SK-N-SH (cell line): ENCODE data around the gene PSAP. TPM values are rescaled to one million over a fixed set of nuclear protein-coding genes. Genes with fewer than 3 reads are reported as not detected.

Experiments
- CTCF ChIA-PET: fragments of 300-600, 350-600 bp; formaldehyde crosslinking; extraction: SDS; loops from one replicate; lab custom pipeline; 2021; lab: Yijun Ruan, JAX
- POLR2A ChIA-PET: fragments of 350-600 bp; sonication (Branson Sonifier 250); formaldehyde crosslinking; extraction: SDS; loops from one replicate; lab custom pipeline; 2020; ENCODE audit warnings: antibody characterized with exemption, inconsistent platforms; lab: Yijun Ruan, JAX
- DNase-seq: peaks from one replicate; pipeline ENCODE4 v3.0.0; 2012
- H2AFZ ChIP-seq: fragments of 200-600 bp; sonication (generic); 2 replicates; pipeline ENCODE4 v1.8.1; 2016; ENCODE audit warnings: antibody characterized with exemption, mild to moderate bottlenecking, low read depth
- H3F3A ChIP-seq: fragments of 200-600 bp; sonication (generic); replicated peaks from 2 replicates; pipeline ENCODE3; 2016; ENCODE audit warnings: antibody characterized with exemption, mild to moderate bottlenecking; ENCODE audit not compliant: insufficient read depth
- H3K27ac ChIP-seq, 2 experiments: fragments of 200-500 bp in 1 of 2; fragments of 200-600 bp in 1 of 2; sonication (Bioruptor generic) in 1 of 2; sonication (generic), shearing (Covaris generic) in 1 of 2; 2 replicates each; pipeline versions ENCODE4 v1.5.1 to v1.6.1; 2014 to 2016; ENCODE audit warnings: low read depth in 2 of 2, inconsistent platforms in 1 of 2, low read length in 1 of 2, mild to moderate bottlenecking in 1 of 2, mixed read lengths in 1 of 2
- H3K27me3 ChIP-seq: fragments of 200-600 bp; sonication (generic), shearing (Covaris generic); 2 replicates; pipeline ENCODE4 v1.6.1; 2016; ENCODE audit warnings: mixed run types; ENCODE audit not compliant: insufficient read depth
- H3K36me3 ChIP-seq, 2 experiments: fragments of 200-500 bp in 1 of 2; fragments of 200-600 bp in 1 of 2; sonication (Bioruptor generic) in 1 of 2; sonication (generic) in 1 of 2; replicated peaks in 1 of 2; 2 replicates each; pipeline versions ENCODE3 to v1.5.1; 2014 to 2016; ENCODE audit warnings: low read length in 1 of 2, mild to moderate bottlenecking in 1 of 2; ENCODE audit not compliant: insufficient read depth in 2 of 2, control insufficient read depth in 1 of 2
- H3K4me1 ChIP-seq, 2 experiments: fragments of 200-500 bp in 1 of 2; fragments of 200-600 bp in 1 of 2; sonication (Bioruptor generic) in 1 of 2; sonication (generic), shearing (Covaris generic) in 1 of 2; 2 replicates each; pipeline versions ENCODE4 v1.5.1 to v1.6.1; 2014 to 2016; ENCODE audit warnings: low read depth in 1 of 2, low read length in 1 of 2, mixed run types in 1 of 2; ENCODE audit not compliant: insufficient read depth in 2 of 2, control insufficient read depth in 1 of 2
- H3K4me2 ChIP-seq: fragments of 200-600 bp; sonication (generic), shearing (Covaris generic); 2 replicates; pipeline ENCODE4 v1.6.1; 2017; ENCODE audit warnings: mixed run types
- H3K4me3 ChIP-seq, 2 experiments: fragments of 200-500 bp in 1 of 2; fragments of 200-600 bp in 1 of 2; sonication (Bioruptor generic) in 1 of 2; sonication (generic), shearing (Covaris generic) in 1 of 2; 2 replicates each; pipeline versions ENCODE4 v1.5.1 to v1.8.1; 2014 to 2016; ENCODE audit warnings: low read depth in 2 of 2, inconsistent platforms in 1 of 2, low read length in 1 of 2, mild to moderate bottlenecking in 1 of 2, mixed read lengths in 1 of 2, moderate library complexity in 1 of 2
- H3K79me2 ChIP-seq: fragments of 200-600 bp; sonication (generic); 2 replicates; pipeline ENCODE4 v1.8.1; 2017; ENCODE audit warnings: mild to moderate bottlenecking; ENCODE audit not compliant: insufficient read depth
- H3K9ac ChIP-seq: fragments of 200-600 bp; sonication (generic); 2 replicates; pipeline ENCODE4 v1.6.1; 2017; ENCODE audit warnings: mixed run types
- H3K9me2 ChIP-seq: fragments of 200-600 bp; sonication (generic); 2 replicates; pipeline ENCODE4 v1.6.1; 2017; ENCODE audit warnings: mixed run types
- H3K9me3 ChIP-seq: fragments of 200-600 bp; sonication (generic); 2 replicates; pipeline ENCODE4 v1.6.1; 2017; ENCODE audit warnings: mixed run types, mild to moderate bottlenecking, moderate library complexity
- H4K20me1 ChIP-seq: fragments of 200-600 bp; sonication (generic); 2 replicates; pipeline ENCODE4 v1.6.1; 2017; ENCODE audit warnings: mild to moderate bottlenecking, mixed run types; ENCODE audit not compliant: insufficient read depth
- CHD2 ChIP-seq: fragments of 150-350 bp; IDR thresholded peaks from 2 replicates; pipeline ENCODE4 v1.6.1; 2018; ENCODE audit warnings: low read length; ENCODE audit not compliant: partially characterized antibody
- CTCF ChIP-seq: fragments of 200-600 bp; sonication (generic); IDR thresholded peaks from 2 replicates; pipeline ENCODE4 v1.6.1; 2017; ENCODE audit warnings: antibody characterized with exemption, mild to moderate bottlenecking, moderate library complexity
- EP300 ChIP-seq, 2 experiments: IDR thresholded peaks; 2 replicates each; pipeline versions ENCODE4 v1.4.0 to v1.6.1; 2012; ENCODE audit warnings: borderline replicate concordance in 1 of 2, low read depth in 1 of 2, low read length in 1 of 2
- FOXJ3 ChIP-seq: sonication (generic); formaldehyde crosslinking; IDR thresholded peaks from 2 replicates; pipeline ENCODE4 v1.5.1; 2020; ENCODE audit warnings: mild to moderate bottlenecking, missing genetic modification reagents
- FOXM1 ChIP-seq: IDR thresholded peaks from 2 replicates; pipeline ENCODE4 v1.4.0; 2012; ENCODE audit warnings: low read depth, mild to moderate bottlenecking
- GABPA ChIP-seq: IDR thresholded peaks from 2 replicates; pipeline ENCODE4 v1.4.0; 2012; ENCODE audit warnings: low read depth, mild to moderate bottlenecking
- GATA2 ChIP-seq: sonication (generic); formaldehyde crosslinking; IDR thresholded peaks from 2 replicates; pipeline ENCODE4 v1.5.0; 2020; ENCODE audit warnings: mild to moderate bottlenecking, missing genetic modification reagents
- IRF3 ChIP-seq: fragments of 150-350 bp; IDR thresholded peaks from 2 replicates; pipeline ENCODE4 v1.6.1; 2016; ENCODE audit warnings: mild to moderate bottlenecking, low read depth, low read length
- MXI1 ChIP-seq: IDR thresholded peaks from 2 replicates; pipeline ENCODE4 v1.6.1; 2012; ENCODE audit warnings: mild to moderate bottlenecking, low read depth, low read length, improper control_type of control experiment
- NRF1 ChIP-seq: IDR thresholded peaks from 2 replicates; pipeline ENCODE4 v1.6.1; 2012; ENCODE audit warnings: low read depth, mild to moderate bottlenecking, low read length
- POLR2AphosphoS5 ChIP-seq: IDR thresholded peaks from 2 replicates; pipeline ENCODE4 v1.6.1; 2012; ENCODE audit warnings: low read depth, low read length
- RAD21 ChIP-seq: IDR thresholded peaks from 2 replicates; pipeline ENCODE4 v1.6.1; 2012; ENCODE audit warnings: mild to moderate bottlenecking, low read length
- SIN3A ChIP-seq: IDR thresholded peaks from 2 replicates; pipeline ENCODE4 v1.6.1; 2012; ENCODE audit warnings: low read depth, mild to moderate bottlenecking, low read length, moderate library complexity, borderline replicate concordance
- SMC3 ChIP-seq: IDR thresholded peaks from 2 replicates; pipeline ENCODE4 v1.6.1; 2012; ENCODE audit warnings: low read depth, low read length, improper control_type of control experiment
- TAF1 ChIP-seq: IDR thresholded peaks from 2 replicates; pipeline ENCODE4 v1.6.1; 2012; ENCODE audit warnings: low read depth, mild to moderate bottlenecking, low read length, moderate library complexity, borderline replicate concordance
- TCF12 ChIP-seq: IDR thresholded peaks from 2 replicates; pipeline ENCODE4 v1.4.0; 2012
- TEAD4 ChIP-seq: IDR thresholded peaks from 2 replicates; pipeline ENCODE4 v1.4.0; 2012; ENCODE audit warnings: mild to moderate bottlenecking, borderline replicate concordance; ENCODE audit not compliant: insufficient read depth
- WGBS: methylation state at CpG from one replicate; pipeline ENCODE4 v1.1.6; 2017; ENCODE audit warnings: low lambda C conversion rate; 5-methylcytosine and 5-hydroxymethylcytosine counted together
- polyA plus RNA-seq, 3 experiments: library from polyadenylated mRNA; depleted of rRNA; stranded (reverse); fragments of >200 nt; gene quantifications; 2 replicates each; pipeline ENCODE4 v1.2.3, GENCODE V29; 2012
- TF ChIP-seq, protein P1 (sequence below): IDR thresholded peaks from 2 replicates; pipeline ENCODE4 v1.6.1; 2012; ENCODE audit warnings: mild to moderate bottlenecking, low read depth, low read length, moderate library complexity
- TF ChIP-seq, protein P2 (sequence below): fragments of 150-350 bp; IDR thresholded peaks from 2 replicates; pipeline ENCODE4 v1.6.1; 2017; ENCODE audit warnings: antibody characterized with exemption, low read length, low read depth, borderline replicate concordance
- TF ChIP-seq, protein P3 (sequence below): IDR thresholded peaks from 2 replicates; pipeline ENCODE4 v1.4.0; 2012; ENCODE audit warnings: low read depth, borderline replicate concordance

The PSAP gene
- polyA plus RNA-seq, 1 of the 3 experiments (the other 2 are of a cell fraction) = 1,647 TPM

DNA sequence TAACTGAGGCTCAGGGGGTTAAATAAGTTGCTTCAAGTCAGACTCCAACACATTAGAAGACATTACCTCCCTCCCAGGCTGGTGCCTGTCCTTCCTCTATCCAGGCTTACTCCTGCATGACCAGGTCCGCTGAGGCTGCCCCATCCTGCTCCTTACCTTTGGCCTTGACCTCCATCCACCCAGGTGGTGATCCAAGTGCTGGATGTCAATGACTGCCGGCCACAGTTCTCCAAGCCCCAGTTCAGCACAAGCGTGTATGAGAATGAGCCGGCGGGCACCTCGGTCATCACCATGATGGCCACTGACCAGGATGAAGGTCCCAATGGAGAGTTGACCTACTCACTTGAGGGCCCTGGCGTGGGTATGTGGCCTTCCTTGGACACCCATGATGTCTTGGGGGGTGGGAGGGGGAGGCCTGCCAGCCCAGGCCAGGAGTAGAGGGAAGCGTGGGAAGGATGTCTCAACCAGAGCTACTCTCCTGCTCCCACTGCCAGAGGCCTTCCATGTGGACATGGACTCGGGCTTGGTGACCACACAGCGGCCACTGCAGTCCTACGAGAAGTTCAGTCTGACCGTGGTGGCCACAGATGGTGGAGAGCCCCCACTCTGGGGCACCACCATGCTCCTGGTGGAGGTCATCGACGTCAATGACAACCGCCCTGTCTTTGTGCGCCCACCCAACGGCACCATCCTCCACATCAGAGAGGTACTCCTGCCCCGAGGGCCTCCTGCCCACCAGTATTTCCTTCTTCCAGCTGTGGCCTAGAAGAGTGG is 48.1 kb downstream of the PSAP start:
- Histone ChIP-seq H3F3A (no peaks in the 10 kb centered on the region), H3K79me2 (no peaks in the 10 kb centered on the region), H3K36me3 (no peaks in the 10 kb centered on the region), H3K4me1 (no peaks in the 10 kb centered on the region; a peak in 1 of 4 replicates), H4K20me1 (no peaks in the 10 kb centered on the region), H3K9me2 (no peaks in the 10 kb centered on the region), H3K9me3 (no peaks in the 10 kb centered on the region), H3K4me2 (no peak overlapping the region)
- DNase-seq = no peak
- CTCF ChIA-PET = interaction anchor here (0.9 to 1.5 kb wide), 4 partner anchors 9 to 535 kb away, joined by 3 to 5 read pairs (median 4); no protein-coding TSS in a partner anchor
- TF ChIP-seq SIN3A (no peak), NRF1 (no peak), SMC3 (no peak), CTCF (no peak), IRF3 (no peak), EP300 (IDR thresholded peaks at IDR 0.05; ENCODE audit: borderline replicate concordance in 1 of 2, low read depth in 1 of 2, low read length in 1 of 2) (no peak), MXI1 (no peak), TEAD4 (no peak), FOXJ3 (no peak), POLR2AphosphoS5 (no peak), TAF1 (no peak), GABPA (no peak), GATA2 (CRISPR knock-in tag) (no peak), TCF12 (no peak), FOXM1 (no peak), CHD2 (no peak), RAD21 (no peak)
- TF ChIP-seq, protein P1, sequence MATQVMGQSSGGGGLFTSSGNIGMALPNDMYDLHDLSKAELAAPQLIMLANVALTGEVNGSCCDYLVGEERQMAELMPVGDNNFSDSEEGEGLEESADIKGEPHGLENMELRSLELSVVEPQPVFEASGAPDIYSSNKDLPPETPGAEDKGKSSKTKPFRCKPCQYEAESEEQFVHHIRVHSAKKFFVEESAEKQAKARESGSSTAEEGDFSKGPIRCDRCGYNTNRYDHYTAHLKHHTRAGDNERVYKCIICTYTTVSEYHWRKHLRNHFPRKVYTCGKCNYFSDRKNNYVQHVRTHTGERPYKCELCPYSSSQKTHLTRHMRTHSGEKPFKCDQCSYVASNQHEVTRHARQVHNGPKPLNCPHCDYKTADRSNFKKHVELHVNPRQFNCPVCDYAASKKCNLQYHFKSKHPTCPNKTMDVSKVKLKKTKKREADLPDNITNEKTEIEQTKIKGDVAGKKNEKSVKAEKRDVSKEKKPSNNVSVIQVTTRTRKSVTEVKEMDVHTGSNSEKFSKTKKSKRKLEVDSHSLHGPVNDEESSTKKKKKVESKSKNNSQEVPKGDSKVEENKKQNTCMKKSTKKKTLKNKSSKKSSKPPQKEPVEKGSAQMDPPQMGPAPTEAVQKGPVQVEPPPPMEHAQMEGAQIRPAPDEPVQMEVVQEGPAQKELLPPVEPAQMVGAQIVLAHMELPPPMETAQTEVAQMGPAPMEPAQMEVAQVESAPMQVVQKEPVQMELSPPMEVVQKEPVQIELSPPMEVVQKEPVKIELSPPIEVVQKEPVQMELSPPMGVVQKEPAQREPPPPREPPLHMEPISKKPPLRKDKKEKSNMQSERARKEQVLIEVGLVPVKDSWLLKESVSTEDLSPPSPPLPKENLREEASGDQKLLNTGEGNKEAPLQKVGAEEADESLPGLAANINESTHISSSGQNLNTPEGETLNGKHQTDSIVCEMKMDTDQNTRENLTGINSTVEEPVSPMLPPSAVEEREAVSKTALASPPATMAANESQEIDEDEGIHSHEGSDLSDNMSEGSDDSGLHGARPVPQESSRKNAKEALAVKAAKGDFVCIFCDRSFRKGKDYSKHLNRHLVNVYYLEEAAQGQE = no peak
- TF ChIP-seq, protein P2, sequence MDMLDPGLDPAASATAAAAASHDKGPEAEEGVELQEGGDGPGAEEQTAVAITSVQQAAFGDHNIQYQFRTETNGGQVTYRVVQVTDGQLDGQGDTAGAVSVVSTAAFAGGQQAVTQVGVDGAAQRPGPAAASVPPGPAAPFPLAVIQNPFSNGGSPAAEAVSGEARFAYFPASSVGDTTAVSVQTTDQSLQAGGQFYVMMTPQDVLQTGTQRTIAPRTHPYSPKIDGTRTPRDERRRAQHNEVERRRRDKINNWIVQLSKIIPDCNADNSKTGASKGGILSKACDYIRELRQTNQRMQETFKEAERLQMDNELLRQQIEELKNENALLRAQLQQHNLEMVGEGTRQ = no peak
- TF ChIP-seq, protein P3, sequence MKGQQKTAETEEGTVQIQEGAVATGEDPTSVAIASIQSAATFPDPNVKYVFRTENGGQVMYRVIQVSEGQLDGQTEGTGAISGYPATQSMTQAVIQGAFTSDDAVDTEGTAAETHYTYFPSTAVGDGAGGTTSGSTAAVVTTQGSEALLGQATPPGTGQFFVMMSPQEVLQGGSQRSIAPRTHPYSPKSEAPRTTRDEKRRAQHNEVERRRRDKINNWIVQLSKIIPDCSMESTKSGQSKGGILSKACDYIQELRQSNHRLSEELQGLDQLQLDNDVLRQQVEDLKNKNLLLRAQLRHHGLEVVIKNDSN = no peak
- TF ChIP-seq, all 33 proteins: peak for 0
- Histone ChIP-seq H3K27me3 (no peaks in the 10 kb centered on the region), H3K4me3 (no peak overlapping the region), H3K27ac (no peak overlapping the region), H3K9ac (no peak overlapping the region), H2AFZ (no peak overlapping the region)
- WGBS = 73% methylated on average over 9 of the region's 18 CpGs
- POLR2A ChIA-PET = no interaction called here
